DOHH2 (cell line): ENCODE data around the gene CYP26B1.

Source experiments
- EZH2phosphoT487 ChIP-seq: fragments of 200-600 bp; sonication (generic); IDR thresholded peaks from 2 replicates; pipeline ENCODE4 v1.6.1; 2017; ENCODE audit warnings: borderline replicate concordance, mild to moderate bottlenecking, antibody characterized with exemption, low read length, moderate library complexity, mixed read lengths
- TF ChIP-seq, protein P1 (sequence below): fragments of 200-600 bp; sonication (generic); IDR thresholded peaks from one replicate; pipeline ENCODE4 v1.5.1; 2014; ENCODE audit warnings: antibody characterized with exemption, mild to moderate bottlenecking, low read depth, low read length; ENCODE audit not compliant: poor library complexity, severe bottlenecking

- TF ChIP-seq, protein P1, sequence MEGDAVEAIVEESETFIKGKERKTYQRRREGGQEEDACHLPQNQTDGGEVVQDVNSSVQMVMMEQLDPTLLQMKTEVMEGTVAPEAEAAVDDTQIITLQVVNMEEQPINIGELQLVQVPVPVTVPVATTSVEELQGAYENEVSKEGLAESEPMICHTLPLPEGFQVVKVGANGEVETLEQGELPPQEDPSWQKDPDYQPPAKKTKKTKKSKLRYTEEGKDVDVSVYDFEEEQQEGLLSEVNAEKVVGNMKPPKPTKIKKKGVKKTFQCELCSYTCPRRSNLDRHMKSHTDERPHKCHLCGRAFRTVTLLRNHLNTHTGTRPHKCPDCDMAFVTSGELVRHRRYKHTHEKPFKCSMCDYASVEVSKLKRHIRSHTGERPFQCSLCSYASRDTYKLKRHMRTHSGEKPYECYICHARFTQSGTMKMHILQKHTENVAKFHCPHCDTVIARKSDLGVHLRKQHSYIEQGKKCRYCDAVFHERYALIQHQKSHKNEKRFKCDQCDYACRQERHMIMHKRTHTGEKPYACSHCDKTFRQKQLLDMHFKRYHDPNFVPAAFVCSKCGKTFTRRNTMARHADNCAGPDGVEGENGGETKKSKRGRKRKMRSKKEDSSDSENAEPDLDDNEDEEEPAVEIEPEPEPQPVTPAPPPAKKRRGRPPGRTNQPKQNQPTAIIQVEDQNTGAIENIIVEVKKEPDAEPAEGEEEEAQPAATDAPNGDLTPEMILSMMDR = no peak
- TF ChIP-seq EZH2phosphoT487 = no peak
These were observed 8.1 kb upstream of the CYP26B1 start for GRCh38 chr2:72155737-72156136.
